Neural progenitor cell (in vitro differentiated cells): ENCODE results near the gene TRIOBP.

Experiments used
- EZH2 ChIP-seq: fragments of 200-600 bp; sonication (generic); IDR thresholded peaks from 2 replicates; pipeline ENCODE4 v1.6.1; 2017; ENCODE audit warnings: antibody characterized with exemption, mild to moderate bottlenecking, moderate library complexity
- TF ChIP-seq, protein P1 (sequence below): fragments of 200-600 bp; sonication (generic); IDR thresholded peaks from 2 replicates; pipeline ENCODE4 v1.5.1; 2017; ENCODE audit warnings: antibody characterized with exemption, mild to moderate bottlenecking

DNA sequence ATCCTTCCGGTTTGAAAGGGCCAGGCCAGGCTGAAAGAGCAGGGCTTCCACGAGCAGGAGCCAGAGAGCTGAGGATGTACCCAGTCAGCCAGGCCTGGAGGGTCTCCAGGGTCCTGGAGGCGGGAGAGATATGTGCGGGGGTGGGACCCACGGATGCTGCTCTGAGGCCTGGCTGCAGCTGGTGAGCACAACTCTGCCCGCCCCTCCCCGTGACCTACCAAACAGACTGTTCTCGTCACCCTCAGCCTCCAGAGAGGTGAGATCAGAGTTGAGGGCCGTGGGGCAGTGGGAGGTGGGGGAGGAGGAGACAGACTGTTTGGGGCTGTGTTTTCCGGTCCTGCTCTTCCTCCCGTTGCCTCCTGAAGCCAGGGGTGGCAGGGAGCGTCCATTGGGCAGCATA is 42.2 kb downstream of the TRIOBP start:
- no peak for TF ChIP-seq EZH2
- TF ChIP-seq, protein P1, sequence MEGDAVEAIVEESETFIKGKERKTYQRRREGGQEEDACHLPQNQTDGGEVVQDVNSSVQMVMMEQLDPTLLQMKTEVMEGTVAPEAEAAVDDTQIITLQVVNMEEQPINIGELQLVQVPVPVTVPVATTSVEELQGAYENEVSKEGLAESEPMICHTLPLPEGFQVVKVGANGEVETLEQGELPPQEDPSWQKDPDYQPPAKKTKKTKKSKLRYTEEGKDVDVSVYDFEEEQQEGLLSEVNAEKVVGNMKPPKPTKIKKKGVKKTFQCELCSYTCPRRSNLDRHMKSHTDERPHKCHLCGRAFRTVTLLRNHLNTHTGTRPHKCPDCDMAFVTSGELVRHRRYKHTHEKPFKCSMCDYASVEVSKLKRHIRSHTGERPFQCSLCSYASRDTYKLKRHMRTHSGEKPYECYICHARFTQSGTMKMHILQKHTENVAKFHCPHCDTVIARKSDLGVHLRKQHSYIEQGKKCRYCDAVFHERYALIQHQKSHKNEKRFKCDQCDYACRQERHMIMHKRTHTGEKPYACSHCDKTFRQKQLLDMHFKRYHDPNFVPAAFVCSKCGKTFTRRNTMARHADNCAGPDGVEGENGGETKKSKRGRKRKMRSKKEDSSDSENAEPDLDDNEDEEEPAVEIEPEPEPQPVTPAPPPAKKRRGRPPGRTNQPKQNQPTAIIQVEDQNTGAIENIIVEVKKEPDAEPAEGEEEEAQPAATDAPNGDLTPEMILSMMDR: no peak
